Right lobe of liver (tissue), 6 donors: ENCODE results near the gene CYREN. TPM values are rescaled to one million over a fixed set of nuclear protein-coding genes. Genes with fewer than 3 reads are reported as not detected.

ENCODE experiments used
- ATAC-seq, 4 donors: fragments of 200-7000 bp; cut with Tn5 transposase; one replicate each; pipeline ENCODE4 v1.9.1; 2020; ENCODE audit warnings: mild to moderate bottlenecking in 4 of 4, moderate library complexity in 4 of 4
- DNase-seq, 3 donors: peaks; one replicate each; pipeline ENCODE4 v3.0.0-alpha.2; 2020
- H3K27ac ChIP-seq, 3 donors: fragments of 200-600 bp; one replicate each; pipeline ENCODE4 v1.8.0; 2022
- H3K27me3 ChIP-seq, 2 donors: fragments of 200-600 bp; one replicate each; pipeline ENCODE4 v1.8.0; 2022
- H3K36me3 ChIP-seq, 4 donors: fragments of 200-600 bp; sonication (generic) in 1 of 4; one replicate each; pipeline versions ENCODE4 v1.5.1 to v1.8.0; 2017 to 2022; ENCODE audit warnings: control low read depth in 1 of 4
- H3K4me1 ChIP-seq, 4 donors: fragments of 200-600 bp; sonication (generic) in 1 of 4; one replicate each; pipeline versions ENCODE4 v1.5.1 to v1.8.0; 2017 to 2022; ENCODE audit warnings: control low read depth in 1 of 4
- H3K4me3 ChIP-seq, 3 donors: fragments of 200-600 bp; one replicate each; pipeline ENCODE4 v1.8.0; 2022
- H3K9me3 ChIP-seq, 4 donors: fragments of 200-600 bp; sonication (generic) in 1 of 4; one replicate each; pipeline versions ENCODE4 v1.5.1 to v1.8.0; 2017 to 2022; ENCODE audit warnings: control low read depth in 1 of 4
- POLR2A ChIP-seq: fragments of 450-650 bp; IDR thresholded peaks from one replicate; pipeline ENCODE4 v1.6.1; 2017; ENCODE audit warnings: antibody characterized with exemption, mild to moderate bottlenecking
- WGBS: methylation state at CpG from one replicate; pipeline ENCODE4 v1.1.6; 2018; ENCODE audit warnings: low coverage, low lambda C conversion rate; ENCODE audit not compliant: insufficient coverage; ENCODE audit errors: missing lambda C conversion rate; 5-methylcytosine and 5-hydroxymethylcytosine counted together
- intact Hi-C, 2 donors: fragments of 100-400 bp; cut with DNase I; formaldehyde crosslinking; loops; one replicate each; pipeline versions ENCODE4 v1.11.2 to v1.14.1; 2022
- total RNA-seq, 6 experiments: library from RNA; depleted of rRNA in 2 of 6; stranded (reverse); fragments of >200 nt in 2 of 6; fragmentation: NEBNext Ultra II Directional in 3 of 6; extraction: Animal tissue kit (Norgen Biotek cat#: 25700) in 3 of 6; gene quantifications; one replicate each; pipeline versions ENCODE4 v1.1.0 to v1.2.4, GENCODE V29; 2016 to 2023
- TF ChIP-seq, protein P1 (sequence below), 4 donors: fragments of 200-600 bp in 3 of 4; fragments of 450-650 bp in 1 of 4; IDR thresholded peaks; one replicate each; pipeline versions ENCODE4 v1.5.1 to v1.8.0; 2016 to 2022; ENCODE audit warnings: antibody characterized with exemption in 4 of 4, mild to moderate bottlenecking in 2 of 4
- donor health status: DM: no; HTN: yes; CAD: no.
- donor health status: DM: no; HTN: no; CAD: no.
- donor health status: DM: no; HTN: no; CAD: no.
- donor health status: DM: no; HTN: yes; CAD: no.
- donor health status: DM: no; HTN: yes; CAD: no.

Gene CYREN
- total RNA-seq, 6 experiments from 2014 or later = 11.5 to 17.1 (median 15.0) TPM

DNA sequence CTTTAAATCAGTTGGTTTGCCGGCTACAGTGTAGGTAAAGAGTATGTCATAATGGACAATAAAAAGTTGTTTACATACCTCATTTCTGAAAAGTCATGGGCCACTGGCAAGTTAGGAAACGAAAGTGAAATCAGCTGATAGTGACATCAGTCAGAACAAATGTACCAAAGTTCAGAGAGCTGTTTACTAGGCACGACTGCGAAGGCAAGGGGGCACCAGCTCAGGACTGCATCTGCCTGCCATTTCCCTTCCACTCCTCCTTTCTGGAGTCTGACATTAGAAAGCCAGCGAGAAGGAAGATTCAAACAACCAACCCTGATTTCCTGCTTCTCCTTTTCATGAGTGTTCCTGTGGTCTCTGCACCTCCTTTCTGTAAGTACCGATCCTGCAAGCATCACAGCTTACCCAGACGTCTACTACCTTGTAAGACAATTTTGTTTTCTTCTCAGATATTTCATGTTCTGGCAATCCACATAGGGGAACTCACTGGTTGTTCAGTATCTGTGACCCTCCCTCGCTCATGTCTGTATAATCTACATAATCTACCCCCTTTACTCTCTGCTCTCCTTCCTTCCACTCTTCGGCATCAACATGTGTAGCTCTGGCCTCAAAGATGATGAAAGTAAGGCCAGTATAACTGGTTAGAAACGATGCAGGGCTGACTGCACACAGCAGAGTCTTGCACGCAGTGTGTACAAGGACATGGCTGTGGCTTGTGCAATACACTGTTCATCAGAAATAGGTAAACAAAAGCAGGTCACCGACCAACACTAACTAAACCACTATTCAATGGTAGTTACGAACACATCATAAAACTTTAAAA, 22.4 kb downstream of the CYREN start, which contains the start of gene TMEM140:
Gene TMEM140, plus strand, starts transcription at position 174 of the 823 bp plus-strand sequence. CDS start 16,370 bp downstream, outside the sequence.
- H3K36me3 ChIP-seq = peaks cover 0 to 2% (median 0%) of the 10 kb centered on the region in 4 donors
- H3K27me3 ChIP-seq = no peaks in the 10 kb centered on the region
- H3K27ac ChIP-seq = peak within 1 kb of the TSS; percentile 94 to 99 (median 98)
- intact Hi-C loops = no loop called here
- TF ChIP-seq, protein P1, sequence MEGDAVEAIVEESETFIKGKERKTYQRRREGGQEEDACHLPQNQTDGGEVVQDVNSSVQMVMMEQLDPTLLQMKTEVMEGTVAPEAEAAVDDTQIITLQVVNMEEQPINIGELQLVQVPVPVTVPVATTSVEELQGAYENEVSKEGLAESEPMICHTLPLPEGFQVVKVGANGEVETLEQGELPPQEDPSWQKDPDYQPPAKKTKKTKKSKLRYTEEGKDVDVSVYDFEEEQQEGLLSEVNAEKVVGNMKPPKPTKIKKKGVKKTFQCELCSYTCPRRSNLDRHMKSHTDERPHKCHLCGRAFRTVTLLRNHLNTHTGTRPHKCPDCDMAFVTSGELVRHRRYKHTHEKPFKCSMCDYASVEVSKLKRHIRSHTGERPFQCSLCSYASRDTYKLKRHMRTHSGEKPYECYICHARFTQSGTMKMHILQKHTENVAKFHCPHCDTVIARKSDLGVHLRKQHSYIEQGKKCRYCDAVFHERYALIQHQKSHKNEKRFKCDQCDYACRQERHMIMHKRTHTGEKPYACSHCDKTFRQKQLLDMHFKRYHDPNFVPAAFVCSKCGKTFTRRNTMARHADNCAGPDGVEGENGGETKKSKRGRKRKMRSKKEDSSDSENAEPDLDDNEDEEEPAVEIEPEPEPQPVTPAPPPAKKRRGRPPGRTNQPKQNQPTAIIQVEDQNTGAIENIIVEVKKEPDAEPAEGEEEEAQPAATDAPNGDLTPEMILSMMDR (IDR thresholded peaks at IDR 0.05) = no peak
- TF ChIP-seq POLR2A = peak; percentile 86
- DNase-seq (peak; percentile 70 to 82 (median 78)), ATAC-seq (peak; percentile 66 to 86 (median 78))
- H3K4me3 ChIP-seq = peak within 1 kb of the TSS; percentile 52 to 62 (median 55)
- 0% methylated on average over 13 of the region's 13 CpGs for WGBS
- peaks cover 0 to 38% (median 4%) of the 10 kb centered on the region in 4 donors for H3K4me1 ChIP-seq
- H3K9me3 ChIP-seq = no peaks in the 10 kb centered on the region

DNA sequence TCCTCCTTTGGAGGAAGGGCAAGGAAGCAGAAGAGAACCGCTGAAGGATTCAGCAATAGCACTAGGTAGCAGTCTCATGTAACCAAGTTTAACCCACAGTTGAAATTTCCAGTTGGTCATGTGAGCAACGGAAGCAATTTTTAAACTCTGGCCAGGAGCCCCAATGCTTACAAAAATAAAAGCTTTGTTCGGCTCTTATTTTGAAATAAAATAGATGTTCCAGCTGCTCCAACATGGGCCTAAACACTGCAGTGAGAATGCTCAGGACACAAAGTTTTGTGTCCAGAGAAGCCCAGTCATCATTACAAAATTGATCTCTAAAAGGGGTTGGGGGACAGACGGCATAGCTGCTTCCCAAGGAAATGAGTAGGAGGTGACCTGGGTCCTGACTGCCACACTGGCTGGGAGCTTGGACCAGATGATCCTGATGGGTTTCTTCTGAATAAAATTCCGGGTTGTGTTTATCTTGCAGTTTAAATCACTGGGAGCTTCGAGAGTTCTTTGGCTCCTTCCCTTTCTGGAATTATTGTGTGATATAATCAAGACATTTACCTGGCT, 23.1 kb downstream of the CYREN start:
- TF ChIP-seq POLR2A = no peak
- TF ChIP-seq, protein P1 (IDR thresholded peaks at IDR 0.05) = no peak
- Histone ChIP-seq H3K4me1 (peaks cover 0 to 33% (median 4%) of the 10 kb centered on the region in 4 donors), H3K4me3 (peak overlapping the region; percentile 52 to 62 (median 55)), H3K36me3 (peaks cover 0 to 2% (median 0%) of the 10 kb centered on the region in 4 donors), H3K27ac (peak overlapping the region; percentile 94 to 99 (median 98)), H3K9me3 (no peaks in the 10 kb centered on the region), H3K27me3 (no peaks in the 10 kb centered on the region)
- ATAC-seq = peak; percentile 18 to 34 (median 24)
- intact Hi-C loops = no loop called here
- 2% methylated on average over 6 of the region's 6 CpGs for WGBS
- DNase-seq = peak in 1 of 3 donors; percentile 51

DNA sequence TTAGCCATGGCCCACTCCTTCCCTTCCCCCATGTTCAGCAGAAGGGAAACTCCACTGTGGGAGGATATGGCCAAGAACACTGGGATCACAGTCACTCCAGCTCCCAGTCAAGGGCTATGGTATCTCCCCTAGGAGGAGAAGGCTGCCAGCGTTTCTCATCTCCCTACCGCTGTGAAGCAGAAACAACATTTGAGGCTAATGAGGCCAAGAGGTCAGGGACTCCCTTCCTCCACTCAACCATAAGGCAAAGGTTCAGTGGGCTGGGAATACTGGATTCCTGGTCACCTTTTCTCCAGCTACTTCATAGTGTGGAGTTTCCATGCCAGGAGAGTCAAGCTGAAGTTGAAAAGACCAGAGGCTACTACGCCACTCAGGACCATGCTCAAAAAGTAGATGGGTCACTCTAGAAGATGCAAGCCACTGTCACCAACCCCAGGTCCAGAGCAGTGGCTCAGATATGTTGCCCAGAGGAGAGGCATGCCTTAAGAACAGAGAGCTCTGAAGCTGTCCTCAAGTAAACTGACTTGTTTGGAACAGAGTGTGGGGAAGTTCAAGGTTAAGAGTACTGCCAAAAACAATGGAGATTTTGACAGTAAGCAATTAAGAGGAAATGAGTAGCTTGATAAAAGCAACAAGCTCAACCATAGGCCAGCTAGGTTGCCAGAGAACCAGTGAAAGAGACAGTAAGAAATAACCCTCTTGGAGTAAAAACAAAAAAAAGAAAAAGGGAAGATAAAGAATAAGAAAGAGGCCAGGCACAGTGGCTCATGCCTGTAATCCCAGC, 26.4 kb downstream of the CYREN start:
- Histone ChIP-seq H3K4me3 (no peak overlapping the region), H3K4me1 (peaks cover 0 to 18% (median 2%) of the 10 kb centered on the region in 4 donors), H3K9me3 (no peaks in the 10 kb centered on the region), H3K27me3 (no peaks in the 10 kb centered on the region), H3K36me3 (no peaks in the 10 kb centered on the region), H3K27ac (peak overlapping the region in 1 of 3 donors; percentile 6)
- TF ChIP-seq POLR2A = no peak
- TF ChIP-seq, protein P1 (IDR thresholded peaks at IDR 0.05) = no peak
- WGBS = 88% methylated on average over 1 of the region's 3 CpGs
- intact Hi-C loops = no loop called here
- DNase-seq = no peak
- ATAC-seq = peak; percentile 2 to 55 (median 10)

DNA sequence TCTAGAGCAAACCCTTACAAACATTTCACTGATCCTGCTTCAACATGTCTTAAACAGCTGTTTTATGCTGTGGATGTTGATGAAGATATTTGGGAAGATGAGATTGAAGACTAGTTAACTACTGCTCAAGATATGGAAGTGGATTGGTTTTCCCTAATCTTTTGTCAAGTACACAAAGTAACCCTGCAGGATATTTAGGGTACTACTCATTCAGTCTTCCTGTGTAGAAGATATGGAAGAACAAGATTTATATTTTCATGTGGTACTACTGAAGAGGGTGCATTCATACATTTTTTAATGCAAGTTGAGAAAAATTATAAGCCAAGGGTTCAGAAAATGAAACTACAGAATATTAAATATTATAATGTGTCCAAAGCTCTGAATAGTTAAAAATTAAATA, 40.9 kb downstream of the CYREN start:
- H3K36me3 ChIP-seq = no peaks in the 10 kb centered on the region
- intact Hi-C loops = no loop called here
- DNase-seq (no peak), ATAC-seq (no peak)
- H3K9me3 ChIP-seq = no peaks in the 10 kb centered on the region
- no peaks in the 10 kb centered on the region for H3K27me3 ChIP-seq
- H3K27ac ChIP-seq = no peak overlapping the region
- no peak overlapping the region for H3K4me3 ChIP-seq
- TF ChIP-seq, protein P1 (IDR thresholded peaks at IDR 0.05) = no peak
- no peak for TF ChIP-seq POLR2A
- H3K4me1 ChIP-seq = no peaks in the 10 kb centered on the region
